Activated gamma-delta T cell treated with anti-CD3 and anti-CD28 coated beads, Interleukin-2, amount 50 U/mL, for 16 hours (primary cell): ENCODE measurements around the gene SAMD10.
A peak's percentile ranks its signal among the peaks of the same experiment; 100 is the strongest.
"Not testable (repeated sequence)": the region's sequence is repeated elsewhere in the genome, so short reads cannot be mapped to it uniquely, and the experiment has no call there.

Source experiments
- DNase-seq: peaks from one replicate; pipeline ENCODE4 v3.0.0-alpha.2; 2020; ENCODE audit warnings: low read depth

The SAMD10 gene

DNA sequence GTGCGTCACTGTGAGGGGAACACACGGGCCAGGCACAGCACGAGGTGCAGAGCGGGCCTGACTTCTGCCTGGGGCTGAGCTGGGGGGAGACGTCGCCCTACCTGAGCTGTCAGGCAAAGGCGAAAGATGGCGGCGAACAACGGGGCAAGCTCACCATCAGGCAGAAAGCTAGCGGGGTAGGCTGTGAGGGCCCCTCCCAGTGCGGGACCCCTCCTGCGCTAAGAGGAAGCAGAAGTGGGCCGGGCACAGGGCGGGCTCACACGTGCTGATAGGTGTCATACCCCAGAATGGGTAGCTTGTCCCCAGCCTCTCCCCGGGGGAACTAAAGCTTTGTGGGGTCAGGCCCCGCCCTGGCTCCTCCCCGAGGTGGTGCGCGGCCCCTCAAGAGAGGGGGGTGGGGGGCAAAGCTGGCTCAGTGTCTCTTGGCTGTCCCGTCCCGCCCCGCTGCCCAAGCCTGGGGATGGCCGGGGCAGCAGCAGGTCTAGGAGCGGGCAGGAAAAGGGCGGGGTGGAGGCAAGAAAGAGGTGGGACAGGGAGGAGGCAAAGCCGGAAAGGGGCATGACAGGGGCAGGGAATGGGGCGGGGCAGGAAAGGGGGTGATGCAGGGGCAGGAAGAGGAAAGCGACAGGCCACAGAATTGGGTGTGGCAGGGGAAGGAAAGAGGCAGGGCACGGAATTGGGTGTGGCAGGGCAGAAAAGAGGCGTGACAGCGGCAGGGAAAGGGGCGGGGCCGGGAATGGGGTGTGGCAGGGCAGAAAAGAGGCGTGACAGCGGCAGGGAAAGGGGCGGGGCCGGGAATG is 38.0 kb downstream of the SAMD10 start:
- DNase-seq = peak; percentile 52

- no peak for DNase-seq
Observed at GRCh38 chr20:63940472-63941266, 38.8 kb downstream of the SAMD10 start.

DNA sequence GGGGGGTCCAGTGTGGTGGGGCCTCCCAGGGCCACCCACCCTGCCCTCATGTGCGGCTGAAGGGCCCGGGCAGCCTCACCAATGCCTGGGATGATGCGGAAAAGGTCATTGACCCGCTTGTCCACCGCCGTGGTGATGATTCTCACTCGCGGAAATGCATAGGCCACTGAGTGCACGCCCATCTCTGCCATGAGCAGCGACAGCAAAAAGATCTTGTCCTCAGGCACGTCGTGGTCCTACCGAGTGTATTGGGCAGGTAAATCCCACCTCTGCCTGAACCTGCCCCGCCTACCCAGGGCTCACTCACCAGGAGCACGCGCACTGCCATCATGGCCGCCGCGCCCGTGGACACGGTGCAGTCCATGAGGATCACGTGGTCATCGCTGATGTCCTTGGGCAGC is 39.4 kb downstream of the SAMD10 start:
- DNase-seq = no peak

GRCh38 chr20:63939061-63939935 is 40.1 kb downstream of the SAMD10 start:
- DNase-seq = no peak

- DNase-seq = no peak
Observed at GRCh38 chr20:63937596-63937995, 41.8 kb downstream of the SAMD10 start.

GRCh38 chr20:63935447-63935846 is 44.0 kb downstream of the SAMD10 start:
- no peak for DNase-seq

- no peak for DNase-seq
Observed at GRCh38 chr20:63934271-63935068, 45.0 kb downstream of the SAMD10 start.

GRCh38 chr20:63933646-63934045 is 45.8 kb downstream of the SAMD10 start:
- DNase-seq = no peak

- no peak for DNase-seq
Observed at GRCh38 chr20:63932606-63933160, 46.8 kb downstream of the SAMD10 start.

DNA sequence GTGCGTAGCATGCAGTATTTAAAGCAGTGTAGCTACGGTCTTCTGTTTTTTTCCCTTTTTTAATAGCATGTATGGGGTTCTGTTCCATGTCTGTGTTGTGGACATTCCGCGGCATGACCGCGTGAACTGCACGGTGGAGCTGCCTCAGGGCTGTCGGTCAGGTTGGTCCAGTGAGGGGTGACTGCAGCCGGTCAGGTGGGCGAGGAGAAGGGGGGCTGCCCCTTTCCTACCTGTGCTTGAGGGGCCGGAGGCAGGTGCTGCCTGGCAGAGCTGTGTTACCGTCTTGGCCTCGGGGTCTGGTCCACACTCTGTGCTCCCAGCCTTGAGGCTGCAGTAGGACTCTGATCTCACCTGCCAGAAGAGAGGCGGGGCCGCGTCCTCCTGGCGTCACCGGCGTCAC is 47.7 kb downstream of the SAMD10 start:
- DNase-seq = no peak

GRCh38 chr20:63930971-63931553 is 48.4 kb downstream of the SAMD10 start:
- no peak for DNase-seq

DNA sequence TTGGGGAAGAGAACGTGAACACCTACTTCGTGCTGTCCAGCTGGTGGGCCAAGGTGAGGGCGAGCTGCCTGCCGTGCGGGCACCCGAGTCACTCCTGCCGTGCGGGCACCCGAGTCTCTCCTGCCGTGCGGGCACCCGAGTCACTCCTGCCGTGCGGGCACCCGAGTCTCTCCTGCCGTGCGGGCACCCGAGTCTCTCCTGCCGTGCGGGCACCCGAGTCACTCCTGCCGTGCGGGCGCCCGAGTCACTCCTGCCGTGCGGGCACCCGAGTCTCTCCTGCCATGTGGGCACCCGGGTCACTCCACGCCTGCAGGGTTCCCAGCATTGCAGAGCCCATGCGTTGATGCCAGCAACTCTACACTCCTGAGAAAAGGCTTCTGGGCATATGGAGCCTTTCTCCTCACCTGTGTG is 50.0 kb downstream of the SAMD10 start:
- DNase-seq = not testable (repeated sequence)

DNA sequence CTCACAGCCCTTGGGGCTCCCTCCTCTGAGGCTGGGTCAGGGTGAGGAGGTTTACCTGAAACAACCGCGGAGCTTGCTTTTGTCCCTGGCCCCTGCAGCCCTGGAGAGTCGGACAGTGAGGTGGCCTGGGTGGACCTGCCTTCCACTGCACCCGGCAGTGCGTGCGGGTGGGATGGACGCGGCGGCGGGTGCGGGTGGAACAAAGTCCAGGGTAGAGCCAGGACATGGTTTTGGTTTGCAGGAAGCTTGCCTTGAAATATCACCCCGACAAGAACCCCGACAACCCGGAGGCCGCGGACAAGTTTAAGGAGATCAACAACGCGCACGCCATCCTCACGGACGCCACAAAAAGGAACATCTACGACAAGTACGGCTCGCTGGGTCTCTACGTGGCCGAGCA is 50.4 kb downstream of the SAMD10 start:
- DNase-seq = no peak

DNA sequence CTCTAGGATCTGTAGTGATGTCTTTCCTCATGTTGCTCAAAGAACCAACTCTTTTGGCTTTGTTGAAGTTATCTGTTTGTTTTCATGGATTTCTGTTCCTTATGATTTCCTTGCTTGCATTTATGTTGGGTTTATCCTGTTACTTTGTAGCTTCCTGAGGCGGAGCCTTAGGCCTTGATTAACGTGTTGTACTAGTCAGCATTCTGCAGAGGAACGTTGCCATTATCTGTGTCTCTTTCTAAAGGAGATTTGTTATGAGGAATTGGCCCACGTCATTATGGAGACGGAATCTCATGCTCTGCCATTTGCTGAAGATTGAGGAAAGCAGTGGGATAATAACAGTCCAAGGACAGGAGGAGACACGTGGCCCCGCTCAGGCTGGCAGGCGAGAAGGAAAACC is 53.1 kb downstream of the SAMD10 start:
- no peak for DNase-seq

DNA sequence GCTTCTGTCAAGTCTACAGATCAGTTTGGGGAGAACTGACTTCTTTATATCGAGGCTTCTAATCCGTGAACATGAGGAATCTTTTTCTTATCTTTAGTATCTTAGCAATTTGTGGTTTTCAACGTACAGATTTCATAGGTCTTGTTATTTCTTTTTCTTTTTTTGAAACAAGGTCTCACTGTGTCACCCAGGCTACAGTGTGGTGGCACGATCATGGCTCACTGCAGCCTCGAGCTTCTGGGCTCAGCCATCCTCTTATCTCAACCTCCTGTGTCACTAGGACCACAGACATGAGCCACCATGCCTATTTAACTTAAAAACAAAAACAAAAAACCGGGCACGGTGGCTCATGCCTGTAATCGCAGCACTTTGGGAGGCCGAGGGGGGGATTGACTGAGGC is 55.2 kb downstream of the SAMD10 start:
- no peak for DNase-seq
